Central memory CD8-positive, alpha-beta T cell (primary cell): Measurements from ENCODE around the gene MINDY3.

Source experiments
- ATAC-seq: fragments of 150-1000 bp; cut with Tn5 transposase; replicated peaks from 2 replicates; pipeline ENCODE4 v1.10.0; 2022; ENCODE audit warnings: mild to moderate bottlenecking, moderate FRiP score, moderate number of reproducible peaks; ENCODE audit not compliant: poor library complexity, severe bottlenecking; ENCODE audit errors: extremely low read depth
- DNase-seq, 2 donors: peaks; one replicate each; pipeline ENCODE4 v3.0.0; 2021; ENCODE audit warnings: low spot score in 2 of 2
- H3K27ac Mint-ChIP-seq: one replicate; pipeline ENCODE4 v1.8.0; 2022; ENCODE audit warnings: low read depth, mild to moderate bottlenecking, moderate library complexity, mixed read lengths
- H3K27me3 Mint-ChIP-seq: one replicate; pipeline ENCODE4 v1.8.0; 2022; ENCODE audit warnings: mixed read lengths
- H3K36me3 Mint-ChIP-seq: one replicate; pipeline ENCODE4 v1.8.0; 2022; ENCODE audit warnings: mild to moderate bottlenecking, moderate library complexity, mixed read lengths; ENCODE audit not compliant: insufficient read depth
- H3K4me1 Mint-ChIP-seq: one replicate; pipeline ENCODE4 v1.8.0; 2022; ENCODE audit warnings: mixed read lengths
- H3K4me3 Mint-ChIP-seq: one replicate; pipeline ENCODE4 v1.8.0; 2022; ENCODE audit warnings: mild to moderate bottlenecking, moderate library complexity, mixed read lengths
- H3K9me3 Mint-ChIP-seq: one replicate; pipeline ENCODE4 v1.8.0; 2022; ENCODE audit warnings: mixed read lengths

Gene MINDY3

DNA sequence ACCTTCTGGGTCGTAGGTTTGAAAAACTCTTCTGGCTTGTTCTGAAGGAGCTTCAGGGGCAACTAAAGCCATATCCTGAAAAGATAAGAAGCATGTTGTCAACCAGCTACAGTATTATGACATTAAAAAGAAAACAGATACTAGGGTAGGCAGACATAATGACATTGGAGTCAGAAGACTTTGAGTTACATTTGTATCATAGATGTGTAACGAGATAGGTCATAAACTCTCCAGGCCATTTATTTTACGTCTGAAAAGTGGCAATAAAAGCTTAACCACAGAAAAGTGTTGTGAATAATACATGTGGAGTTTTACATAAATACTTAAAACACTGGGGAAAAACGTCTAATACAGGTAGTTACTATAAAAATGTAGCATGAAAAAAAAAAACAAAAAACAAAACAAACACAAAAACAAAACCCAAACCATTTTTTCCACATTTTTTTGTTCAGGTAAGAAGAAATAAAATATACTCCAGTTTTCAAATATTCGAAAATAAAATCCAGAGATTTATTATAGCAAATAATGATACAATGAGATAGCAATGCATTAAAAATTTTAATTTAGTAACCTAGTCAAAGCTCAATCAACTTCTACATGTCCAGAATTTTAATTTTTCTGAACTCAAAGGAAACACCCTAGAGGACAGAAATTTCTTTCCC lies 64.1 kb downstream of the MINDY3 start:
- DNase-seq: no peak
- Mint-ChIP-seq H3K36me3 (peaks cover 27% of the 10 kb centered on the region), H3K4me1 (peaks cover 19% of the 10 kb centered on the region), H3K4me3 (no peak overlapping the region), H3K9me3 (no peaks in the 10 kb centered on the region), H3K27ac (no peak overlapping the region), H3K27me3 (no peaks in the 10 kb centered on the region)
- ATAC-seq: no peak

DNA sequence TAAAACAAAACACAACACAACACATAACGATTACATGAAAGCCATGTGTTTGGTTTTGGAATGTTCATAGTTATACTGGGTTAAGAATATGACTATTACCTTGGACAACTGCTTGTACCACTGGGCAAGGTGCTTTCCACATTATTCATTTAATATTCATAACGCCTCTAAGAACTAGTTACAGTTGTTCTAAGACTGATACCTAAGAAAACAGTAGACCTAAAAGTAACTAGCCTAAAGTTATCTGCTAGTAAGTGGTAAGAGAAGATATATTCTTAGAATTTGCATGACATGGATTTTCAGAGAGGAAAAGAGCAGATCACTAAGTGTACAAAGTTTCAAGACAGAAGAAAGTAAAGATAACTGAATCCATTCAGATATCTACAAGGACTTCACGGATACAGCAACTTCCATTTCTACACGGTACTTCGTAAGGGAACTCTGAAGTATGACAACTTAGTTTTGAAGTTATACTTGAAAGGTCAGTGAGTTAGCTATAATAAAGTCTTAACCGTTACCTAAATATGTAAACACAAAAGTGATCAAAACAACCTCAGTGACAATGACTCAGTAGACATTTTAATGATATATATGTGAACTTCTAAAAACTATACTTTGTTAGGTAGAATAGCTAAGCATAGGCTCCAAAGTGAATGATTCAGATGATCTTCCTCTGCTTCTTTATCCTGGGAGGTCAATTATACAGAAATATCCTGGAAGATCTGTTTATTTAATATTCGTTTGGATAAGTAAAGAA lies 65.1 kb downstream of the MINDY3 start:
- no peaks in the 10 kb centered on the region for H3K9me3 Mint-ChIP-seq
- peaks cover 10% of the 10 kb centered on the region for H3K4me1 Mint-ChIP-seq
- H3K27me3 Mint-ChIP-seq: no peaks in the 10 kb centered on the region
- ATAC-seq: no peak
- no peak overlapping the region for H3K4me3 Mint-ChIP-seq
- H3K27ac Mint-ChIP-seq: no peak overlapping the region
- no peak for DNase-seq
- H3K36me3 Mint-ChIP-seq: peaks cover 22% of the 10 kb centered on the region

DNA sequence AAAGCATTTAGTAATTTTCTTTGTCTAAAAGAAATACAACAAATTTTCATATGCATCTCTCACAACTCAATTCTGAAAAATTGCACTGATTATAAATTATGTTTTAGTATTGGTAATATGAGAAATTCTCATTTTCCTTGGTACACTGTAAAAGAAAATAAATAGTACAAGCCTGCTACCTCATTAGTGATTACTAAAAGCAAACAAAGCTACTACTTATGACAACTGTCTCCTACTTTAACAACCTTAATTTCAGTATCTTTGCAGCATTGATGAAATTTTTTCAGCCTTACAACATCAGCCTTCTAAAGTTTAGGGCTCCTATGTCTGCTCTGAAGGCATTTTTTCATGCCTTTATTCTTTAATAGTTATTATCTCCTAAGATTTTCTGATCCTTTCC lies 65.7 kb downstream of the MINDY3 start:
- Mint-ChIP-seq H3K4me1 (peaks cover 8% of the 10 kb centered on the region), H3K36me3 (peaks cover 22% of the 10 kb centered on the region), H3K27me3 (no peaks in the 10 kb centered on the region), H3K4me3 (no peak overlapping the region), H3K27ac (no peak overlapping the region), H3K9me3 (no peaks in the 10 kb centered on the region)
- ATAC-seq (no peak), DNase-seq (no peak)

DNA sequence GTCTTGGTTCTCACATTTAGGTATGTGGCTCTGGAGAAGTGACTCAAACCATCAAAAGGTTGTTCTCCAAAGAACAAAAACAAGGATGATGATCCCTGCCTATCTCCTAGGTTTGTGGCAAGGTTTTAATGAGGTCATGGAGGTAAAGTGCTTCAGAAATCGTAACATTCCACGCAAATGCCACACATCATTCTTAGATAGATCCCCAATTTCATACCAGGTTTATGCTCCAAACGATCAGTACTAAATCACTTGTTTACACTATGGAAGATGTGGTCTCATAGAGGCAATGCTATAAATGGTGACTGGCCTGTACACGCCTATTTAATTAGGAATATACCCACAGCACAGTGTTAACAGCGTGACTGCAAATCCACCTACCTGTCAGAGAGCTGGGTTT lies 66.6 kb downstream of the MINDY3 start:
- ATAC-seq (no peak), DNase-seq (no peak)
- Mint-ChIP-seq H3K27ac (no peak overlapping the region), H3K36me3 (peaks cover 28% of the 10 kb centered on the region), H3K4me1 (peaks cover 4% of the 10 kb centered on the region), H3K4me3 (no peak overlapping the region), H3K27me3 (no peaks in the 10 kb centered on the region), H3K9me3 (no peaks in the 10 kb centered on the region)

DNA sequence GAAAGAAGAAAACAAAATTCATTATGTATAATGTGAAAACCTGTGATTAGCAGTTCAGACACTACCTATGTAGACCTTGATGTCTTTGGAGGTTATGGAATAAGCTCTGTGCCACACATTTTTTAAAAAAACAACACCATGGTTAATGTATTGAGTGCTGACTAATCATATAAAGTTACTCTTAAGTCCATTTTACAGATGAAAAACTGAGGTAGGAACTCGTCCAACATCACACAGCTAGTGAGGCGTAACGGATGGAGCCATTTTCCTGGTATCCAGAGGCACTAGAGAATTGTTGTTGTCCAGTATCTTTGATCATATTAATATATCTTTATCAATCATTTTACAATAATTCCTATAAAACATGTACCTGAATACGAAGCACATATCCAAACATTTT lies 67.5 kb downstream of the MINDY3 start:
- Mint-ChIP-seq H3K4me3 (no peak overlapping the region), H3K4me1 (peaks cover 4% of the 10 kb centered on the region)
- no peak for ATAC-seq

DNA sequence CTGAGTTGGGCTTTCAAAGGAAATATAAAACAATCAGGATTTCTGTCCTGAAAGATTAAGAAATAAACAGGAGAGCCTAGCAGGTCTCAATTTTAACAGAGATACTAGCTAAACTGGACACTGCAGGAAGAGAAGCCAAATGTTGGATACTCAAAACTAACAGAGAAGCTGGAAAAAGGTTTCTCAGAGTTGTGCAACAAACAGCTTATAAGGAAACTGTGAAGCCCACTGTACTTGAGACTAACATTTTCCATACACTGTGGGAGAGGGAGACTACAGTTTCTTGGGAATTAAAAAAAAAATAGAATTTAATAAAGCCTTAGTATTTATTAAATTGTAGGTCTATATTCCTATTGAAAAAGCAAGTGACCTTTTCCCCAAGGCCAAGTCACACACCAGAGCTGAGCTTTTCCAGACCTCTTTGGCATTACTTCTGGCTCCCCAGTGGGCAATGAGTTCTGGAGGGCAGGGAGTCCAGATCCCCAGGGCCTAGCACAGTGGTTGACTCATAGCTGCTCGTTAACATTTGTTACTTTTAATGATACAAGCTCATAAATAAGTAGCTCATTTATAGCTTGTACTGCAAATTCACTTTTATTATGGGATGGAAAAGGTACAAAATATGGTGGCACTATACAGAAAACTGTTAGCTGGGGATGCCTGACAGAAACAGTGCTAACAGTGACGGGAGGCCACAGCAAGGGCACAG lies 68.3 kb downstream of the MINDY3 start:
- no peak for DNase-seq

More for the DNA sequence above, 67.5 kb downstream of the MINDY3 start:
- DNase-seq: no peak
- Mint-ChIP-seq H3K27me3 (no peaks in the 10 kb centered on the region), H3K36me3 (peaks cover 33% of the 10 kb centered on the region), H3K27ac (no peak overlapping the region), H3K9me3 (no peaks in the 10 kb centered on the region)

DNA sequence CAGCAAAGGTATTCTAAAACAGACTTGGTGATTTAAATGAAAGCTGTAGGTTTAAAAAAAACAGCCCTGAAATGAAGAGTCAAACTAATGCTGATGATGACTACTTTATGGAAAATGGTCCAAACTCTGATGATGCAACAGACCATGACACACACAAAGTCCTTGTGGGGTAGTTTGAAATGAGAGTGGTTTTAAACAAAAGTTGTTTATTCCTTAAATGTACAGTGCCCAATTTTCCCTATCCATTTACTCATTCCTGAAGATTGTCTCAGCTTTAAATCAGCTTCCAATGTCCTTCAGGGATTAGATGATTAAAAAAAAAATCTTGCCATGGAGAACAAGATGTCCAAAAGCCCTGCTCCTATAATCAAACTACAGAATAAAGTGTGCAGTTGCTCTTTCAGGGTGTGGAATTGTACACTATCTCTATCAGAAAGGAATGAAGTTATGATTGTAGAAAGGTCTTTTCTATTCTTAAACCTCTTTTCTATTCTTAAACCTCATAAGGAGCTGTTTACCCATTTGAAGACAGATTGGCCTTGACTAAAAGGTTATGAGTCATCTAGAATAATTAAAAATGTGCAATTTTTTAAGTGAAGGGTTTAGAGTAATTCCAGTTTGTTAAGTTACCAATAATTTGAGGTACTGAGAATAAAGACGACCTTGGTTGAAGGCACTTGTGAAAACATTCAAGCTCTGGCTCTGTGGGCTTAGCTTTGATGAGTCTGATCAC lies 70.3 kb downstream of the MINDY3 start:
- ATAC-seq (no peak), DNase-seq (no peak)
- H3K9me3 Mint-ChIP-seq: no peaks in the 10 kb centered on the region
- peaks cover 2% of the 10 kb centered on the region for H3K4me1 Mint-ChIP-seq
- peaks cover 33% of the 10 kb centered on the region for H3K36me3 Mint-ChIP-seq
- H3K27ac Mint-ChIP-seq: no peak overlapping the region
- H3K27me3 Mint-ChIP-seq: no peaks in the 10 kb centered on the region
- H3K4me3 Mint-ChIP-seq: no peak overlapping the region

More for the DNA sequence above, 68.3 kb downstream of the MINDY3 start:
- ATAC-seq: no peak
- no peak overlapping the region for H3K4me3 Mint-ChIP-seq
- peaks cover 35% of the 10 kb centered on the region for H3K36me3 Mint-ChIP-seq
- no peak overlapping the region for H3K27ac Mint-ChIP-seq
- H3K4me1 Mint-ChIP-seq: peaks cover 4% of the 10 kb centered on the region
- no peaks in the 10 kb centered on the region for H3K9me3 Mint-ChIP-seq
- no peaks in the 10 kb centered on the region for H3K27me3 Mint-ChIP-seq

DNA sequence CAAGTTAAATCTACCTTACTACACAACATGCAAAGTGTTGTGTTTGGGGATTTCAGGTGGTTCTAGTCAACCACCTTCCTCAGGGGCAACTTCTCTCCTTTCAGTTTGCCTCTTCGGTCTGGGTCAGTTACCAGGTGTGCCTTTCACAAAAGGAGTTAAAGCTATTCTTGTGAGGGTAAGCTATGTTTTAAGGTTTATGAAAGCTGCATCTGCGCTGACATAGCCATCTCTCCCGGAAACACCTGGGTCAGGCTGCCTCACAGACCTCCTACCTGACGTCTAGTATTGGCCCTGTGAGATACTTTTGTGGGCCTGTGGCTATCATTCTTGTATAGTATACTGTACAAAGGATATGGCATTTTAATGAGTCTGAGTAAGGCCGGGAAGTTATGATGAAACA lies 72.9 kb downstream of the MINDY3 start:
- Mint-ChIP-seq H3K9me3 (no peaks in the 10 kb centered on the region), H3K36me3 (peaks cover 36% of the 10 kb centered on the region), H3K27ac (no peak overlapping the region), H3K4me1 (no peaks in the 10 kb centered on the region), H3K4me3 (no peak overlapping the region), H3K27me3 (no peaks in the 10 kb centered on the region)
- DNase-seq (no peak), ATAC-seq (no peak)

DNA sequence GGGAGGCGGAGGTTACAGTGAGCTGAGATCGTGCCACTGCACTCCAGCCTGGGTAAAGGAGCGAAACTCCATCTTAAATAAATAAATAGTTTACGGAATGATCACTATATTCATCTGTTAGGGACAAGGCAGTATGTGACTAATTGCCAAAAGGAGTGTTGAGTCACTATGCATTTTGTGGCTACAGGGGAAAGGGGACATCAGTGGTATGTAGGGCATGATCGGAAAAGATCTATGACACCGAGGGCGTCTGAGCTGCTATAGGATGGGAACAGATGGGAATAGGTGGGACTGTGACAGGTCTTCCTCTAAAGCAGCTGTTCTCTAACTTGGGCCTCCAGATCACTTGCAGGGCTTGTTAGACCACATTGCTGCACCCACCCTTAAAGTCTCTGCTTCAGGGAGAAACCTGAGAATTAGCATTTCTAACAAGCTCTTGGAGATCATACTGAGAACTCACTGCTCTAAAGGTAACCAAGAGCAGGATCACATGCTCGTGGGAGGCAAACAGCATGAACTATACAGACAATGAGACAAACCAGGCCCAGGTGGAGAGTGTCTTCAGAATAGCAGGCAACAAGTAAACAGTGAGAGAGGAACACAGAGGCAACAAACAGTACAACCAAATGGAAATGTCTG lies 75.5 kb downstream of the MINDY3 start:
- ATAC-seq: no peak
- peaks cover 31% of the 10 kb centered on the region for H3K36me3 Mint-ChIP-seq
- DNase-seq: no peak
- H3K27ac Mint-ChIP-seq: no peak overlapping the region
- H3K27me3 Mint-ChIP-seq: no peaks in the 10 kb centered on the region
- no peaks in the 10 kb centered on the region for H3K4me1 Mint-ChIP-seq
- H3K9me3 Mint-ChIP-seq: no peaks in the 10 kb centered on the region
- no peak overlapping the region for H3K4me3 Mint-ChIP-seq

DNA sequence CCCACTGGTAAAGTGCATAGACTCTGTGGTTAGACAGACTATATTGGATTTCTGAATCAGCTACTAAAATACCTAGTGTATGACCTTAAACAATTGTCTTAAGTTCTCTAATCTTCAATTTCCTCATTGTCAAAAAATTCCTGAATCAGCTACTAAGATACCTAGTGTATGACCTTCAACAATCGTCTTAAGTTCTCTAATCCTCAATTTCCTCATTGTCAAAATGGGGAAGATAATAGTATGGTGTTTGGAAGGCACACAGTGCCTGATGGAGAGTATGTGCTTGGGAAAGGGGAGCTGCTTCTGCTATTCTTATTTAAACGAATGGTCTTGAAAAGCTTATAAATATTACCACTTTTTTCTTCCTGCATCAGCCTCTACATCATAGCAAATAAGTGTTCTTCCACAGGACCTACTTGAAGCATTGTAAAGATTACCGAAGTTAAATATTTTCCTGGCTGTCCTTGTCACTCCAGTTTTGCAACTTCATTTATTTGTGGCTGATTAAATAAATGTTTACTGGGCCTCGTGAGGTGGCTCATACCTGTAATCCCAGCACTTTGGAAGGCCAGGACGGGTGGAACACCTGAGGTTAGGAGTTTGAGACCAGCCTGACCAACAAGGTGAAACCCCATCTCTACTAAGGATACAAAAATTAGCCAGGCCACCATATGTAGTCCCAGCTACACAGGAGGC lies 76.2 kb downstream of the MINDY3 start:
- H3K36me3 Mint-ChIP-seq: peaks cover 28% of the 10 kb centered on the region
- DNase-seq (no peak), ATAC-seq (no peak)
- no peak overlapping the region for H3K4me3 Mint-ChIP-seq
- H3K4me1 Mint-ChIP-seq: no peaks in the 10 kb centered on the region
- no peaks in the 10 kb centered on the region for H3K27me3 Mint-ChIP-seq
- H3K9me3 Mint-ChIP-seq: no peaks in the 10 kb centered on the region
- no peak overlapping the region for H3K27ac Mint-ChIP-seq

DNA sequence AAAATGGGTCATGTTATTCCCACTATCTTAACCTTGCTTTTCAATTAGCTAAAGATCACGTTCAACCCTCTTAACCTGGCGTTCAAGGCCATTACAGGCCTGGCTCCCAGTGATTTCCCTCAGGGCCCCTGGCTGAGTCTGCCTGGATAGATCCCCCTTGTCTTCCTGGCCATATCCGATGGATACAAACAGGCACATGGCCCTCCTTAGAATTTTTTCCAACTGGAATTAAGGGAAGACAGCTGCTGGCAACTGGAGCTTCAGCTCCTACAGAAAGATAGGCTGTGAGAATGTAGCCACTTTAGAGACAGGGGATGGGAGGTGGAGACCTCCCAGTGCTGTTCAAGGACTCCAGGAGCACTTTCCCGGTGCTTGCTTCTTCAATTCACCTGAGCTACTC lies 77.5 kb downstream of the MINDY3 start:
- Mint-ChIP-seq H3K27me3 (no peaks in the 10 kb centered on the region), H3K4me1 (no peaks in the 10 kb centered on the region), H3K27ac (no peak overlapping the region), H3K9me3 (no peaks in the 10 kb centered on the region), H3K36me3 (peaks cover 18% of the 10 kb centered on the region), H3K4me3 (no peak overlapping the region)
- DNase-seq: no peak
- ATAC-seq: no peak
